GM13977 (cell line): ENCODE measurements around the gene MAMDC2.

Experiments used
- DNase-seq: peaks from one replicate; pipeline ENCODE4 v3.0.0; 2012; ENCODE audit warnings: low spot score
- CTCF ChIP-seq: IDR thresholded peaks from 2 replicates; pipeline ENCODE4 v1.5.1; 2012; ENCODE audit warnings: mild to moderate bottlenecking, control low read depth; ENCODE audit not compliant: insufficient read depth; ENCODE audit errors: extremely low read depth, missing control alignments
- in situ Hi-C: fragments of 300-500 bp; cut with MboI; formaldehyde crosslinking; loops from one replicate; pipeline ENCODE4 v1.12.0; 2022; ENCODE audit warnings: low sequenced_read_pairs, low pct_unique_long_range_greater_than_20kb, mixed read lengths, inconsistent platforms; ENCODE audit not compliant: unreplicated experiment

Gene MAMDC2

GRCh38 chr9:70136632-70137031 lies 93.0 kb downstream of the MAMDC2 start:
- no peak for TF ChIP-seq CTCF
- no peak for DNase-seq

GRCh38 chr9:70137577-70137976 lies 93.9 kb downstream of the MAMDC2 start:
- no peak for DNase-seq
- no peak for TF ChIP-seq CTCF
- in situ Hi-C loops, result no loop called here

More at GRCh38 chr9:70136632-70137031, 93.0 kb downstream of the MAMDC2 start:
- in situ Hi-C loops, result no loop called here

GRCh38 chr9:70142101-70142500 lies 98.5 kb downstream of the MAMDC2 start:
- in situ Hi-C loops, result no loop called here

GRCh38 chr9:70143394-70144130 lies 99.9 kb downstream of the MAMDC2 start:
- no peak for DNase-seq
- TF ChIP-seq CTCF, result no peak
- in situ Hi-C loops, result no loop called here

More at GRCh38 chr9:70142101-70142500, 98.5 kb downstream of the MAMDC2 start:
- DNase-seq, result no peak
- no peak for TF ChIP-seq CTCF

GRCh38 chr9:70144131-70144503 lies 100.5 kb downstream of the MAMDC2 start:
- in situ Hi-C loops, result no loop called here
- no peak for DNase-seq
- no peak for TF ChIP-seq CTCF

GRCh38 chr9:70145981-70146380 lies 102.3 kb downstream of the MAMDC2 start:
- no peak for DNase-seq
- in situ Hi-C loops, result no loop called here
- TF ChIP-seq CTCF, result no peak
